ENCODE measurements around the gene PBX2. TPM values are rescaled to one million over a fixed set of nuclear protein-coding genes. Genes with fewer than 3 reads are reported as not detected.

The PBX2 gene, protein sequence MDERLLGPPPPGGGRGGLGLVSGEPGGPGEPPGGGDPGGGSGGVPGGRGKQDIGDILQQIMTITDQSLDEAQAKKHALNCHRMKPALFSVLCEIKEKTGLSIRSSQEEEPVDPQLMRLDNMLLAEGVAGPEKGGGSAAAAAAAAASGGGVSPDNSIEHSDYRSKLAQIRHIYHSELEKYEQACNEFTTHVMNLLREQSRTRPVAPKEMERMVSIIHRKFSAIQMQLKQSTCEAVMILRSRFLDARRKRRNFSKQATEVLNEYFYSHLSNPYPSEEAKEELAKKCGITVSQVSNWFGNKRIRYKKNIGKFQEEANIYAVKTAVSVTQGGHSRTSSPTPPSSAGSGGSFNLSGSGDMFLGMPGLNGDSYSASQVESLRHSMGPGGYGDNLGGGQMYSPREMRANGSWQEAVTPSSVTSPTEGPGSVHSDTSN
- total RNA-seq (2014; rRNA removed; shearing (Covaris generic)): 89.4 and 111 TPM in 2 replicates
- polyA plus RNA-seq (2016; fragmentation: Nextera tagmentation; extraction: Ambion mirVana): 7.2 and 8.5 TPM in 2 replicates
- long read RNA-seq, partial matches to known transcripts: 0 of 3 reads
- long read RNA-seq, other reads (novel, unspliced or antisense): 3 of 3 reads

DNA sequence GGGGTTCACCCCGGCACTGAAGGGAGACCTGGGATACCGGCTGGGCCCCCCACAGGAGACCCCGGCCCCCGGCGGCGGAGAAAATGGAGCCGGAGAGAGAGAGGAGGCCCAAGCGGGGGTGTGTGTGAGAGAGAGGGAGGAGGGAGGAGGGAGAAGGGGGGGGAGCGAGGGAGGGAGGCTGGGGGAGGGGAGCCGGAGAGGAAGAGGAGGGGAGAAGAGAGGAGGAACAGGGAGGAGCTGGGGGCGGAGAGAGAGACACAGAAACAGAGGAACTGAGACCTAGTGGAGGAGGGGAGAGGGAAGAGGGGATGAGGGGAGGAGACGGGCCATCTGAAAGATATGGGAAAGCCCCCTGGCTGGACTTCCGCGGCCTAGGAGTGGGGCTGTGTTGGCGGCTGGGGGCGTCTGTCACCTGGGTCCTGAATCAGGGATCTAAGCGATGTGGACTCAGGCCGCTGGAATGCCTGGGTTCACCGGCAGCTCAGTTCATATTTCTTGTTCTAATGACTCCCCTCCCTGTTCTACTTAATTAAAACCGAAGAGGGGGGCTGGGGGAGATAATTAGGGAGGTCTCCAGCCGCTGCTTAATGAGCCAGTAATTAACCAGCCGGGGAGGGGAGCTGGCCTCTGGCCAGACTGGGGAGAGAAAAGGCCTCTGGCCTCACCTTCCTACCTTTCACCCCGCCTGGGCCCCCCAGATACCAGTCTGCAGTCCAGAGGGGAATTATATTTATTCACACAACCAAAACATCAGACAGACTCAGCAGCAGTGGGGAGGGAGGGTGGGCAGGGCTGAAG, at the start of gene PBX2:
PBX2 (minus strand) TSS at position 149 of the 798 bp plus-strand sequence. CDS start 287 bp downstream, outside the sequence.
- H3K27me3 ChIP-seq (ENCODE audit: insufficient read depth): no peaks in the 10 kb centered on the region
- no peaks in the 10 kb centered on the region for H4K20me1 ChIP-seq (replicated peaks; ENCODE audit: insufficient read depth)
- H3K4me1 Mint-ChIP-seq: peaks cover 69% of the 10 kb centered on the region
- ATAC-seq (peak; percentile 65), DNase-seq (ENCODE audit: low spot score) (peak; percentile 93)
- H3K4me1 ChIP-seq (ENCODE audit: insufficient read depth): peaks cover 51% of the 10 kb centered on the region
- H3K9me2 ChIP-seq (ENCODE audit: insufficient read depth): no peaks in the 10 kb centered on the region
- H3K36me3 Mint-ChIP-seq (ENCODE audit: low read depth): peaks cover 37% of the 10 kb centered on the region
- TF ChIP-seq NANOG (IDR thresholded peaks at IDR 0.05; ENCODE audit: borderline replicate concordance) (no peak), STAT1 (IDR thresholded peaks at IDR 0.05; ENCODE audit: unreplicated experiment) (no peak), POLR2AphosphoS5 (IDR thresholded peaks at IDR 0.05; ENCODE audit: low read depth) (peak; percentile 40)
- TF ChIP-seq, protein P1, sequence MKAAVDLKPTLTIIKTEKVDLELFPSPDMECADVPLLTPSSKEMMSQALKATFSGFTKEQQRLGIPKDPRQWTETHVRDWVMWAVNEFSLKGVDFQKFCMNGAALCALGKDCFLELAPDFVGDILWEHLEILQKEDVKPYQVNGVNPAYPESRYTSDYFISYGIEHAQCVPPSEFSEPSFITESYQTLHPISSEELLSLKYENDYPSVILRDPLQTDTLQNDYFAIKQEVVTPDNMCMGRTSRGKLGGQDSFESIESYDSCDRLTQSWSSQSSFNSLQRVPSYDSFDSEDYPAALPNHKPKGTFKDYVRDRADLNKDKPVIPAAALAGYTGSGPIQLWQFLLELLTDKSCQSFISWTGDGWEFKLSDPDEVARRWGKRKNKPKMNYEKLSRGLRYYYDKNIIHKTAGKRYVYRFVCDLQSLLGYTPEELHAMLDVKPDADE (IDR thresholded peaks at IDR 0.05): no peak
- TF ChIP-seq, protein P2, sequence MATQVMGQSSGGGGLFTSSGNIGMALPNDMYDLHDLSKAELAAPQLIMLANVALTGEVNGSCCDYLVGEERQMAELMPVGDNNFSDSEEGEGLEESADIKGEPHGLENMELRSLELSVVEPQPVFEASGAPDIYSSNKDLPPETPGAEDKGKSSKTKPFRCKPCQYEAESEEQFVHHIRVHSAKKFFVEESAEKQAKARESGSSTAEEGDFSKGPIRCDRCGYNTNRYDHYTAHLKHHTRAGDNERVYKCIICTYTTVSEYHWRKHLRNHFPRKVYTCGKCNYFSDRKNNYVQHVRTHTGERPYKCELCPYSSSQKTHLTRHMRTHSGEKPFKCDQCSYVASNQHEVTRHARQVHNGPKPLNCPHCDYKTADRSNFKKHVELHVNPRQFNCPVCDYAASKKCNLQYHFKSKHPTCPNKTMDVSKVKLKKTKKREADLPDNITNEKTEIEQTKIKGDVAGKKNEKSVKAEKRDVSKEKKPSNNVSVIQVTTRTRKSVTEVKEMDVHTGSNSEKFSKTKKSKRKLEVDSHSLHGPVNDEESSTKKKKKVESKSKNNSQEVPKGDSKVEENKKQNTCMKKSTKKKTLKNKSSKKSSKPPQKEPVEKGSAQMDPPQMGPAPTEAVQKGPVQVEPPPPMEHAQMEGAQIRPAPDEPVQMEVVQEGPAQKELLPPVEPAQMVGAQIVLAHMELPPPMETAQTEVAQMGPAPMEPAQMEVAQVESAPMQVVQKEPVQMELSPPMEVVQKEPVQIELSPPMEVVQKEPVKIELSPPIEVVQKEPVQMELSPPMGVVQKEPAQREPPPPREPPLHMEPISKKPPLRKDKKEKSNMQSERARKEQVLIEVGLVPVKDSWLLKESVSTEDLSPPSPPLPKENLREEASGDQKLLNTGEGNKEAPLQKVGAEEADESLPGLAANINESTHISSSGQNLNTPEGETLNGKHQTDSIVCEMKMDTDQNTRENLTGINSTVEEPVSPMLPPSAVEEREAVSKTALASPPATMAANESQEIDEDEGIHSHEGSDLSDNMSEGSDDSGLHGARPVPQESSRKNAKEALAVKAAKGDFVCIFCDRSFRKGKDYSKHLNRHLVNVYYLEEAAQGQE (IDR thresholded peaks at IDR 0.05; ENCODE audit: unreplicated experiment): no peak
- no peak within 1 kb of the TSS for H2AFZ ChIP-seq
- peaks cover 3% of the 10 kb centered on the region; the same call in 1 of the 2 replicates for H3K36me3 ChIP-seq (ENCODE audit: insufficient read depth)
- peak within 1 kb of the TSS; percentile 95 for H3K27ac Mint-ChIP-seq
- H3K27ac ChIP-seq (ENCODE audit: low read depth): peak within 1 kb of the TSS; percentile 32; the same call in 1 of the 2 replicates
- H3K9me3 Mint-ChIP-seq: no peaks in the 10 kb centered on the region; the same call in 2 of the 3 replicates
- peak within 1 kb of the TSS; percentile 89 for H3K4me2 ChIP-seq
- peak within 1 kb of the TSS; percentile 89 for H3K4me3 Mint-ChIP-seq
- H3F3A ChIP-seq (replicated peaks; ENCODE audit: low read depth): peaks cover 23% of the 10 kb centered on the region
- H3K27me3 Mint-ChIP-seq (ENCODE audit: insufficient read depth, low read depth, poor library complexity): peaks cover 27% of the 10 kb centered on the region
- peak within 1 kb of the TSS; percentile 66 for H3K4me3 ChIP-seq
- peaks cover 12% of the 10 kb centered on the region for H3K79me2 ChIP-seq (replicated peaks; ENCODE audit: insufficient read depth)

DNA sequence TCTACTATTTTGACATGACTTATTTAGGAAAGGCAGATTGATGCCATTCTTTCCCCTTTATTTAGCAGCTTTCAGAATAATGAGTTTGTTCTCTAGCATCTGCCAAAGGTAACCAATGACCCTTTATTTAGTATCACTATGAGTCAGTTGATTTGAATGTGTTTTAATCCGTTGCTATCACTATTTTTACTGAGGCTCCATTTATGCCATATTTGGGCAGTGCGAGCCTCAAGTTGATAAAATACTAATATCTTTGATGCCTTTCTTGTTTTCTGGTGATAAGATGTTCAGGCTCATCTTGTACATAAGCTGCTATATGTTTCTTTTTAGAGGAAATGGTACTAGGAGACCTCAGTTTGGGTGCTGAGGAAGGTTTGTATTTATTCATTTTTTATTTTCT, 49.5 kb upstream of the PBX2 start:
- no peak for DNase-seq (ENCODE audit: low spot score)
- Histone ChIP-seq H3K27ac (ENCODE audit: low read depth) (no peak overlapping the region), H3K4me2 (no peak overlapping the region), H3K4me3 (no peak overlapping the region), H2AFZ (no peak overlapping the region), H3K9me2 (ENCODE audit: insufficient read depth) (no peaks in the 10 kb centered on the region), H4K20me1 (replicated peaks; ENCODE audit: insufficient read depth) (no peaks in the 10 kb centered on the region), H3K4me1 (ENCODE audit: insufficient read depth) (no peaks in the 10 kb centered on the region), H3K36me3 (ENCODE audit: insufficient read depth) (no peaks in the 10 kb centered on the region), H3F3A (replicated peaks; ENCODE audit: low read depth) (no peaks in the 10 kb centered on the region), H3K79me2 (replicated peaks; ENCODE audit: insufficient read depth) (no peaks in the 10 kb centered on the region), H3K27me3 (ENCODE audit: insufficient read depth) (no peaks in the 10 kb centered on the region)
- Mint-ChIP-seq H3K27me3 (ENCODE audit: insufficient read depth, low read depth, poor library complexity) (peaks cover 9% of the 10 kb centered on the region), H3K27ac (no peak overlapping the region), H3K9me3 (no peaks in the 10 kb centered on the region), H3K4me1 (no peaks in the 10 kb centered on the region), H3K36me3 (ENCODE audit: low read depth) (no peaks in the 10 kb centered on the region), H3K4me3 (no peak overlapping the region)
- ATAC-seq: no peak
- TF ChIP-seq NANOG (IDR thresholded peaks at IDR 0.05; ENCODE audit: borderline replicate concordance): no peak
- no peak for TF ChIP-seq STAT1 (IDR thresholded peaks at IDR 0.05; ENCODE audit: unreplicated experiment)
- TF ChIP-seq, protein P1 (IDR thresholded peaks at IDR 0.05): no peak
- TF ChIP-seq ZNF114 (CRISPR knock-in tag; IDR thresholded peaks at IDR 0.05): no peak
- TF ChIP-seq, protein P3, sequence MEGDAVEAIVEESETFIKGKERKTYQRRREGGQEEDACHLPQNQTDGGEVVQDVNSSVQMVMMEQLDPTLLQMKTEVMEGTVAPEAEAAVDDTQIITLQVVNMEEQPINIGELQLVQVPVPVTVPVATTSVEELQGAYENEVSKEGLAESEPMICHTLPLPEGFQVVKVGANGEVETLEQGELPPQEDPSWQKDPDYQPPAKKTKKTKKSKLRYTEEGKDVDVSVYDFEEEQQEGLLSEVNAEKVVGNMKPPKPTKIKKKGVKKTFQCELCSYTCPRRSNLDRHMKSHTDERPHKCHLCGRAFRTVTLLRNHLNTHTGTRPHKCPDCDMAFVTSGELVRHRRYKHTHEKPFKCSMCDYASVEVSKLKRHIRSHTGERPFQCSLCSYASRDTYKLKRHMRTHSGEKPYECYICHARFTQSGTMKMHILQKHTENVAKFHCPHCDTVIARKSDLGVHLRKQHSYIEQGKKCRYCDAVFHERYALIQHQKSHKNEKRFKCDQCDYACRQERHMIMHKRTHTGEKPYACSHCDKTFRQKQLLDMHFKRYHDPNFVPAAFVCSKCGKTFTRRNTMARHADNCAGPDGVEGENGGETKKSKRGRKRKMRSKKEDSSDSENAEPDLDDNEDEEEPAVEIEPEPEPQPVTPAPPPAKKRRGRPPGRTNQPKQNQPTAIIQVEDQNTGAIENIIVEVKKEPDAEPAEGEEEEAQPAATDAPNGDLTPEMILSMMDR (conservative IDR thresholded peaks at IDR 0.05; ENCODE audit: low read depth in 2 of 2): no peak
- TF ChIP-seq, protein P2 (IDR thresholded peaks at IDR 0.05; ENCODE audit: unreplicated experiment): no peak
- TF ChIP-seq POLR2AphosphoS5 (IDR thresholded peaks at IDR 0.05; ENCODE audit: low read depth): no peak
- no peak for TF ChIP-seq JUNB (IDR thresholded peaks at IDR 0.05; ENCODE audit: unreplicated experiment)
